AG20443 (cell line): Measurements from ENCODE around the gene PBRM1.
A peak's percentile ranks its signal among the peaks of the same experiment; 100 is the strongest.

Experiments used
- DNase-seq: peaks from one replicate; pipeline ENCODE4 v3.0.0; 2012; ENCODE audit warnings: low spot score, mixed read lengths

Gene PBRM1

DNA sequence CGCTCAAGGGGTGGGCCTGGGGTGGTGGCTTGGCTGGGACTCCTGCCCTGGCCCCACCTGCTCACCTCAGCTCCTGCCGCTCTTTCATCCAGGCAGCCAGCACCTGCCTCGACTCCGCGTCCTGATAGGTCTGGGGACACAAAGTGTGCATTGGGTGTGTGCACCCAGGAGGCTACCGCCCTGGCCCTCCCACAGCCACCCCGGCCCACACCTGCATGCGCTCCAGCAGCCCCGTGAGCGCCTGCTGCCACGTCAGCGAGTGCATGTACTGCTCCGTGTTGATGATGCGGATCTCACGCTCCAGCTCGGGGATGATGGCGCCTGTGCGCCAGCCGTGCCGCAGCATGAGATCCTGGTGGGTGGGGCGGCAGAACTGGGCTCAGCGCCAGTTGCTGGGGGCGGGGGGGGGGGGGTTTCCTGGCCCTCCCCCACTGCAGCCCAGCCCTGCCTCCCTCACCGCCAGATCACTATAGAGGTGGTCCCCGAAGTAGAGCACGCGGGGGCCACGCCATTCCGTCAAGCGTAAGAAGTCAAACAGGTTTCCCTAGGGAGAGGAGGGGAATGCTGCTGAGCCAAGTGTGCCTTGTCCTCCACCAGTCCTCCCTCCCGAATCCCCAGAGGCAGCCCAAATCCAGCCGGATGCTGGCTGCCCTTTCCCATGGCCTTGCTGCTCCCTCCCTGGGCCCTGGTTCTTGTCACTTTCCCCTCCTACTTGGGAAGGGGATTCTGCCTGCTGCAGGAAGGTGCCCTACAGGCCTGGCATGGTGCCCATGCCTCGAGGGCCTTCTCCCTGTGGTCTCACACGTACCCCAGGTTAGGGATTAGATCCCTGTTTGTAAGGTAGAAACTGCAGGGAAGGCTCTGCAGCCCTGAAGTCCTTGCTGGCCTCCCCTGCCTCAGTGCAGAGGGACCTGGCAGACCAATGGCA is 160.7 kb downstream of the PBRM1 start:
- DNase-seq = no peak

- no peak for DNase-seq
Measured at GRCh38 chr3:52524258-52524751, 161.4 kb downstream of the PBRM1 start.

GRCh38 chr3:52523386-52524257 is 162.1 kb downstream of the PBRM1 start:
- no peak for DNase-seq

DNA sequence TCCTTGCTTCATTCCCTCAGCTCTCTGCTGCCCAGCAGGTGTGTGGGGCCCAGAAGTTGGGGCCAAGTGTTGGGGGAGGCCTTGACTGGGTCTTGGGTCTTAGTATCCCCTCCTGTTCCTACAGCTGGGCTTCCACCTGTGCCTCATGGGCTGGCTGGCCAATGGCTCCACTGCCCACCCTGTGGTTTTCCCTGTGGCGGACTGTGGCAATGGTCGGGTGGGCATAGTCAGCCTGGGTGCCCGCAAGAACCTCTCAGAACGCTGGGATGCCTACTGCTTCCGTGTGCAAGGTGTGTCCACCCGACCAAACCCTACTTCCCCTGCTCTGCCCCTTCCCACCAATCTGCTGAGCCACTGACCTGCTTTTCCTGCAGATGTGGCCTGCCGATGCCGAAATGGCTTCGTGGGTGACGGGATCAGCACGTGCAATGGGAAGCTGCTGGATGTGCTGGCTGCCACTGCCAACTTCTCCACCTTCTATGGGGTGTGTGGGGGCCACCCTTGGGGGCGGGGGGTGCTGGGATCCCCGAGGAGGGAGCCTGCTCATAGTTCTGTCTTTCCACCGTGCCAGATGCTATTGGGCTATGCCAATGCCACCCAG is 163.0 kb downstream of the PBRM1 start:
- DNase-seq = no peak

- no peak for DNase-seq
Measured at GRCh38 chr3:52521881-52522650, 163.6 kb downstream of the PBRM1 start.

- no peak for DNase-seq
Measured at GRCh38 chr3:52521488-52521824, 164.3 kb downstream of the PBRM1 start.

GRCh38 chr3:52520716-52521487 is 164.8 kb downstream of the PBRM1 start:
- no peak for DNase-seq

DNA sequence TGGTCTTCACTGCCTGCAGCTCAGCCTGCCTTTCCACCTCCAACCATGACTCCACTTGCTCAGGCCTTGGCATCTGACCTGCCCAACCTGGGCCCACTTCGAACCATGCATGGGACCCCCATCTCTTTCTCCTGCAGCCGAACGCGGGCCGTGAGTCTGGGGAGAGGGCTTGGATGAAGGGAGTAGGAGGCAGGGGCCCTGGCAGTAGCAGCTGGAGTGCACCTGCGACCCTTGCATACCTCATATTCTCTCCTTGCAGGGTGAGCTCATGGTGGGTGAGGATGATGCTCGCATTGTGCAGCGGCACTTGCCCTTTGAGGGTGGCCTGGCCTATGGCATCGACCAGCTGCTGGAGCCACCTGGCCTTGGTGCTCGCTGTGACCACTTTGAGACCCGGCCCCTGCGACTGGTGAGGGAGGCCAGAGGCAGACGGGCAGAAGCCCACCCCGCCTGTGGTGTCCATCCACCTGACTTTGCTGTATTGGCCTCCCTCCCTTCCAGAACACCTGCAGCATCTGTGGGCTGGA is 165.5 kb downstream of the PBRM1 start:
- DNase-seq = no peak

DNA sequence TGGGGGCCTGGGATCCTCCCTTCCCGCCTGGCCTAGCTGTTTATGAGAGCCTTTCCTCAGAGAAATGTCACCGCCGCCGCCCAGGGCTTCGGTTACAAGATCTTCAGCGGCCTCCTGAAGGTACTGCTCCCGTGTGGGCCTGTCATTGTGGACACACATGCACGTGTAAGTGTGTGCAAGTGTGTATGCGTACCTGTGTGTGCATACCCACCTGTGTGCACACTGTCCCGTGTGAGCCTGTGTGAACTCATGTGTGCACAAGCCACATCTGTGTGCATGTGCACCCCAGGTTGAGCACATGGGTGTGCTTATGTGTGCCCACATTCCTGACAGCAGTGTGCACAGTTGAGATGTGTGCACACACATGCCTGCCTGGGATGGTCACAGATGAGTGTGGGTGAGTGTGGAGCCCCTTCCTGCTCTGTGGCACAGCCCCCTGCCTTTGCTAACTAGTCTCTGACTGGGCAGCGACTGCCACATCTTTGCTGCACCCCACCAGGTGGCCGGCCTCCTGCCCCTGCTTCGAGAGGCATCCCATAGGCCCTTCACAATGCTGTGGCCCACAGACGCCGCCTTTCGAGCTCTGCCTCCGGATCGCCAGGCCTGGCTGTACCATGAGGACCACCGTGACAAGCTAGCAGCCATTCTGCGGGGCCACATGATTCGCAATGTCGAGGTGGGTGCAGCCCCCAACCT is 166.1 kb downstream of the PBRM1 start:
- DNase-seq = no peak

DNA sequence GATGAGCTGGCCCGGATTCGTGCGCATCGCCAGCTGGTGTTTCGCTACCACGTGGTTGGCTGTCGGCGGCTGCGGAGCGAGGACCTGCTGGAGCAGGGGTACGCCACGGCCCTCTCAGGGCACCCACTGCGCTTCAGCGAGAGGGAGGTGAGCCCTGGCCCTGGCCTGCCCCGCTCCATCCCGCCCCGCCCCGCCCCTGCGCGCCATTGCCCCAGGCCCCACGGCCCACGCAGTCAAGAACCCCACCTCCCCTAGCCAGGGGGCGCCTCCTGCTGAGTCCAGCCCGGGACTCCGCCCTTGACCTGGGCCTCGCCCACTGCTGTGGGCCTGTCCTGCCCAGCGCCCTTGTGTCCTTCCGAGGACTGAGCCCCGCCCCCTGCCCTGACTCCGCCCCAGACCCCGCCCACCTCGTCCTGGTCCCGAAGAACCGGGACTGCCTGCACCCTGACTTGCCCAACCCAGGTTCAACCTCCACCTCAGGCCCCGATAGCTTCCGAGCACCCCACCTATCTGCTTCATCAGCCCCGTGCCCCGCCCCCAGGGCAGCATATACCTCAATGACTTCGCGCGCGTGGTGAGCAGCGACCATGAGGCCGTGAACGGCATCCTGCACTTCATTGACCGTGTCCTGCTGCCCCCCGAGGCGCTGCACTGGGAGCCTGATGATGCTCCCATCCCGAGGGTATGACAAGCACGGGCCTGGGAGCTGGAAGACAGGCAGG is 166.8 kb downstream of the PBRM1 start:
- peak; percentile 70 for DNase-seq

GRCh38 chr3:52517796-52518722 is 167.7 kb downstream of the PBRM1 start:
- DNase-seq = no peak

GRCh38 chr3:52516509-52517195 is 169.1 kb downstream of the PBRM1 start:
- no peak for DNase-seq

DNA sequence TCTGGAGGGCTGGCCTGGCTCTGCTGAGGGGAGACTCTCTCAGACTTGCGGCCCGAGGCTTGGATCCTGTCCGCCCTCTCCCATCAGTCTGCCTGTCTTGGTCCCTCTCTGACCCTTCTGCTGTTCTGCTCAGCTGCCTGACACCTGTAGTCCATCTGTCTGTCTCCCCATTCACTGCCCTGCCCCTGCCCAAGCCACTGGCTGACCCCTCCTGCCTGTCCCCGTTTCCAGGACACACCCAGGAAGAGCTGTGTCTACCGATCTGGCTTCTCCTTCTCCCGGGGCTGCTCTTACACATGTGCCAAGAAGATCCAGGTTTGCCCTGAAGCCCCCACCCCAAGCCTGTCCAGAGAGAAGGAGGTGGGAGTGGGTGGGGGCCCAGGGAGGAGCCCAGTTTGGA is 170.5 kb downstream of the PBRM1 start:
- no peak for DNase-seq

GRCh38 chr3:52514576-52514975 is 171.1 kb downstream of the PBRM1 start:
- DNase-seq = no peak

- no peak for DNase-seq
Measured at GRCh38 chr3:52513281-52513680, 172.4 kb downstream of the PBRM1 start.

GRCh38 chr3:52512727-52513126 is 173.0 kb downstream of the PBRM1 start:
- DNase-seq = no peak

- no peak for DNase-seq
Measured at GRCh38 chr3:52512105-52512504, 173.6 kb downstream of the PBRM1 start.

- no peak for DNase-seq
Measured at GRCh38 chr3:52511509-52511908, 174.2 kb downstream of the PBRM1 start.
